HUES64 (cell line): ENCODE measurements around the gene OSM.

Source experiments
- H3K27ac ChIP-seq: 2 replicates; pipeline ENCODE4 v1.7.0; 2013; ENCODE audit warnings: low read depth, low read length, inconsistent platforms
- H3K27me3 ChIP-seq: 2 replicates; pipeline ENCODE4 v1.6.1; 2013; ENCODE audit warnings: mild to moderate bottlenecking, low read length; ENCODE audit not compliant: insufficient read depth
- H3K36me3 ChIP-seq: 2 replicates; pipeline ENCODE4 v1.6.1; 2013; ENCODE audit warnings: mild to moderate bottlenecking, low read length; ENCODE audit not compliant: insufficient read depth
- H3K4me1 ChIP-seq: 2 replicates; pipeline ENCODE4 v1.6.1; 2013; ENCODE audit warnings: mild to moderate bottlenecking, low read length, moderate library complexity; ENCODE audit not compliant: insufficient read depth
- H3K4me3 ChIP-seq: 2 replicates; pipeline ENCODE4 v1.5.1; 2013; ENCODE audit warnings: mild to moderate bottlenecking, low read length, moderate library complexity
- H3K9ac ChIP-seq: 2 replicates; pipeline ENCODE4 v1.6.1; 2013; ENCODE audit warnings: mild to moderate bottlenecking, low read depth, low read length
- H3K9me3 ChIP-seq: 2 replicates; pipeline ENCODE4 v1.6.1; 2013; ENCODE audit warnings: low read depth, low read length; ENCODE audit not compliant: insufficient read depth
- WGBS: fragments of 150-250, 120-280 bp; methylation state at CpG from one replicate; pipeline ENCODE4 v1.1.7; 2013; ENCODE audit warnings: missing lambda C conversion rate; 5-methylcytosine and 5-hydroxymethylcytosine counted together

The OSM gene

GRCh38 chr22:30307041-30307574 lies 40.5 kb upstream of the OSM start:
- Histone ChIP-seq H3K4me3 (no peak overlapping the region), H3K27ac (no peak overlapping the region)
- WGBS = 93% methylated on average over 4 of the region's 4 CpGs

GRCh38 chr22:30306627-30307011 lies 40.0 kb upstream of the OSM start:
- Histone ChIP-seq H3K27ac (no peak overlapping the region), H3K27me3 (no peaks in the 10 kb centered on the region), H3K9me3 (no peaks in the 10 kb centered on the region), H3K4me3 (no peak overlapping the region), H3K9ac (no peak overlapping the region), H3K4me1 (peaks cover 9% of the 10 kb centered on the region; the same call in 1 of the 2 replicates), H3K36me3 (no peaks in the 10 kb centered on the region)
- 90% methylated on average over 1 of the region's 1 CpG for WGBS

More at GRCh38 chr22:30307041-30307574, 40.5 kb upstream of the OSM start:
- H3K4me1 ChIP-seq = peaks cover 9% of the 10 kb centered on the region; the same call in 1 of the 2 replicates
- H3K27me3 ChIP-seq = no peaks in the 10 kb centered on the region
- no peaks in the 10 kb centered on the region for H3K9me3 ChIP-seq
- no peak overlapping the region for H3K9ac ChIP-seq
- no peaks in the 10 kb centered on the region for H3K36me3 ChIP-seq

GRCh38 chr22:30305906-30306626 lies 39.4 kb upstream of the OSM start:
- no peaks in the 10 kb centered on the region for H3K36me3 ChIP-seq
- H3K4me1 ChIP-seq = peaks cover 7% of the 10 kb centered on the region; the same call in 1 of the 2 replicates
- H3K27ac ChIP-seq = no peak overlapping the region
- H3K9me3 ChIP-seq = no peaks in the 10 kb centered on the region
- no peaks in the 10 kb centered on the region for H3K27me3 ChIP-seq
- no peak overlapping the region for H3K9ac ChIP-seq
- no peak overlapping the region for H3K4me3 ChIP-seq
- WGBS = 81% methylated on average over 3 of the region's 3 CpGs

GRCh38 chr22:30305519-30305905 lies 38.9 kb upstream of the OSM start:
- H3K4me3 ChIP-seq = no peak overlapping the region
- H3K27me3 ChIP-seq = no peaks in the 10 kb centered on the region
- H3K9ac ChIP-seq = no peak overlapping the region
- H3K36me3 ChIP-seq = no peaks in the 10 kb centered on the region
- H3K4me1 ChIP-seq = peaks cover 1% of the 10 kb centered on the region; the same call in 1 of the 2 replicates
- WGBS = 69% methylated on average over 4 of the region's 4 CpGs
- H3K27ac ChIP-seq = no peak overlapping the region
- H3K9me3 ChIP-seq = no peaks in the 10 kb centered on the region

- Histone ChIP-seq H3K4me1 (no peaks in the 10 kb centered on the region), H3K9ac (no peak overlapping the region), H3K36me3 (no peaks in the 10 kb centered on the region), H3K9me3 (no peaks in the 10 kb centered on the region), H3K4me3 (no peak overlapping the region), H3K27me3 (no peaks in the 10 kb centered on the region), H3K27ac (no peak overlapping the region)
- WGBS = 89% methylated on average over 7 of the region's 7 CpGs
Measured at GRCh38 chr22:30304495-30305244, 38.0 kb upstream of the OSM start.

GRCh38 chr22:30302810-30303138 lies 36.1 kb upstream of the OSM start:
- H3K27ac ChIP-seq = no peak overlapping the region
- no peaks in the 10 kb centered on the region for H3K9me3 ChIP-seq
- H3K4me1 ChIP-seq = no peaks in the 10 kb centered on the region
- H3K4me3 ChIP-seq = no peak overlapping the region
- H3K36me3 ChIP-seq = peaks cover 4% of the 10 kb centered on the region; the same call in 1 of the 2 replicates
- H3K9ac ChIP-seq = no peak overlapping the region
- WGBS = 92% methylated on average over 5 of the region's 5 CpGs
- H3K27me3 ChIP-seq = no peaks in the 10 kb centered on the region

GRCh38 chr22:30301995-30302809 lies 35.6 kb upstream of the OSM start:
- Histone ChIP-seq H3K4me1 (no peaks in the 10 kb centered on the region), H3K36me3 (peaks cover 4% of the 10 kb centered on the region; the same call in 1 of the 2 replicates), H3K27ac (no peak overlapping the region)

GRCh38 chr22:30299322-30299721 lies 32.7 kb upstream of the OSM start:
- no peak overlapping the region for H3K27ac ChIP-seq
- no peaks in the 10 kb centered on the region for H3K4me1 ChIP-seq
- no peak overlapping the region for H3K9ac ChIP-seq
- H3K9me3 ChIP-seq = no peaks in the 10 kb centered on the region
- WGBS = 93% methylated on average over 13 of the region's 13 CpGs
- no peaks in the 10 kb centered on the region for H3K27me3 ChIP-seq
- no peak overlapping the region for H3K4me3 ChIP-seq
- H3K36me3 ChIP-seq = peaks cover 6% of the 10 kb centered on the region

More at GRCh38 chr22:30301995-30302809, 35.6 kb upstream of the OSM start:
- H3K4me3 ChIP-seq = no peak overlapping the region
- WGBS = 89% methylated on average over 9 of the region's 9 CpGs
- H3K27me3 ChIP-seq = no peaks in the 10 kb centered on the region
- H3K9ac ChIP-seq = no peak overlapping the region
- H3K9me3 ChIP-seq = no peaks in the 10 kb centered on the region

- no peaks in the 10 kb centered on the region for H3K27me3 ChIP-seq
- H3K9ac ChIP-seq = no peak overlapping the region
- peaks cover 7% of the 10 kb centered on the region for H3K36me3 ChIP-seq
- no peak overlapping the region for H3K27ac ChIP-seq
- no peaks in the 10 kb centered on the region for H3K9me3 ChIP-seq
- WGBS = 88% methylated on average over 9 of the region's 9 CpGs
- no peaks in the 10 kb centered on the region for H3K4me1 ChIP-seq
- H3K4me3 ChIP-seq = no peak overlapping the region
Measured at GRCh38 chr22:30297991-30298701, 31.5 kb upstream of the OSM start.

- Histone ChIP-seq H3K4me3 (no peak overlapping the region), H3K9me3 (no peaks in the 10 kb centered on the region), H3K4me1 (no peaks in the 10 kb centered on the region), H3K27ac (no peak overlapping the region), H3K9ac (no peak overlapping the region), H3K36me3 (peaks cover 9% of the 10 kb centered on the region), H3K27me3 (no peaks in the 10 kb centered on the region)
- 92% methylated on average over 11 of the region's 11 CpGs for WGBS
Measured at GRCh38 chr22:30297276-30297990, 30.8 kb upstream of the OSM start.
